Erythroblast (primary cell): ENCODE measurements around the gene PDCD10.

ENCODE experiments used
- GATA1 ChIP-seq: IDR thresholded peaks from 2 replicates; pipeline ENCODE4 v1.6.1; 2011; ENCODE audit warnings: low read depth, mild to moderate bottlenecking, control low read depth, low read length, moderate library complexity
- POLR2A ChIP-seq: IDR thresholded peaks from 2 replicates; pipeline ENCODE4 v1.6.1; 2011; ENCODE audit warnings: mild to moderate bottlenecking, low read length

- no peak for TF ChIP-seq POLR2A
- TF ChIP-seq GATA1 = no peak
These were observed 61.5 kb downstream of the PDCD10 start for GRCh38 chr3:167673221-167673620.
